Right lobe of liver (tissue), 4 donors: ENCODE measurements around the gene NLGN4X.

Source experiments
- CTCF ChIP-seq, 4 donors: fragments of 200-600 bp in 3 of 4; fragments of 450-650 bp in 1 of 4; IDR thresholded peaks; one replicate each; pipeline versions ENCODE4 v1.5.1 to v1.8.0; 2016 to 2022; ENCODE audit warnings: antibody characterized with exemption in 4 of 4, mild to moderate bottlenecking in 2 of 4
- POLR2A ChIP-seq: fragments of 450-650 bp; IDR thresholded peaks from one replicate; pipeline ENCODE4 v1.6.1; 2017; ENCODE audit warnings: antibody characterized with exemption, mild to moderate bottlenecking
- donor health status: DM: no; HTN: no; CAD: no.
- donor health status: DM: no; HTN: no; CAD: no.
- donor health status: DM: no; HTN: yes; CAD: no.

- no peak for TF ChIP-seq POLR2A
- TF ChIP-seq CTCF (IDR thresholded peaks at IDR 0.05): no peak
Observed at GRCh38 chrX:5957506-5957905, 271.2 kb downstream of the NLGN4X start.
